ENCODE measurements around the gene CPLX3.

The CPLX3 gene

DNA sequence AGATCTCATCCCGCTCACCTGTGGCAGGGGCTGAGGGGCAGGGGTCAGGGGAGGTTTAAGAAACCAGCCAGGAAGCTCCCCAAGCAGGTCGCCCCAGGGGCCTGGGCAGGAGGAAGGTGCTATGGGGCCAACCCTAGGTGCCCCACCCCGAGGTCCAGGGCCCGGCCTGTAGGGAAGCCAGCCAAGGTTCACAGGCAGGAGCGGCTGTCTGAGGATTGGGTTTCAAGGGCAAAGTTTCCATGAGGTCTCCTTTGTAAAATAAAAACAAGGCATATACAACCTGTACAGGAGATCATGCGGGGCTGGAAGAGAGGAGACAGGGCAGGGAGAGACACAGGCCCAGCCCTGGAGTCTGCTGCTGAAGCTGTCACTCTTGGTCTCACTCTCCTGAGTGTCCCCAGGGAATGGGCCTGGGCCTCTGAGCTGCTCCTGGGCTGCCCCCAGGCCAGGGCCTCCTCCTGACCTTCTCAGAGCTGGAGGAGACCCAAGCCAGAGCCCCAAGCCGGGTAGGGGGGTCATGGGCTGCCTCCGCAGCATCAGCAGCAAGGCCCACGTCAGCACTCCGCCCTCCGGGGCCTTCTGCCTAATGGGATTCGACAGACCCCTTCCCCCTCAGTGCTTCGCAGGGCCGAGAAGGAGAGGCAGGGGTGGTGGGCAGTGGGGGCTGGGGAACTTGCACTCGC lies 5.5 kb downstream of the CPLX3 start:
- no peak for DNase-seq

DNA sequence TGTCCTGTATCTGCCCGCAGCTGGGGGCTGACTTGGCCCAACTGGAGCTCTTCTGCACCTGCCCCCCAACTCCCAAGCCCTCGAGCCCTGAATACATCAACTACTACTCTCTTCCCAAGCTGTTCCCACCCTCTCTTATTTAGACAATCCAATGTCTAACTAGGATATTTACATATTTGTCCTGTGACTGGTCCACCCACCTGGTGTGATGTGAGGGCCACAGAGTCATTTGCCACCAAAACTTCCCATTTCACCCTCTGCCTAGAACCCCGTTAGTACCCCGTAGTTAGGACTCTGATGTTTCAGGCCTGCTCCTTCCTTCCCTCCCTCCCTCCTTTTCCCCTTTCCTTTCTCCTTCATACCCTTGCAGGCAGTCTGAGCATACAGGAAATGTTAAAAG lies 6.4 kb downstream of the CPLX3 start:
- no peak for DNase-seq

DNA sequence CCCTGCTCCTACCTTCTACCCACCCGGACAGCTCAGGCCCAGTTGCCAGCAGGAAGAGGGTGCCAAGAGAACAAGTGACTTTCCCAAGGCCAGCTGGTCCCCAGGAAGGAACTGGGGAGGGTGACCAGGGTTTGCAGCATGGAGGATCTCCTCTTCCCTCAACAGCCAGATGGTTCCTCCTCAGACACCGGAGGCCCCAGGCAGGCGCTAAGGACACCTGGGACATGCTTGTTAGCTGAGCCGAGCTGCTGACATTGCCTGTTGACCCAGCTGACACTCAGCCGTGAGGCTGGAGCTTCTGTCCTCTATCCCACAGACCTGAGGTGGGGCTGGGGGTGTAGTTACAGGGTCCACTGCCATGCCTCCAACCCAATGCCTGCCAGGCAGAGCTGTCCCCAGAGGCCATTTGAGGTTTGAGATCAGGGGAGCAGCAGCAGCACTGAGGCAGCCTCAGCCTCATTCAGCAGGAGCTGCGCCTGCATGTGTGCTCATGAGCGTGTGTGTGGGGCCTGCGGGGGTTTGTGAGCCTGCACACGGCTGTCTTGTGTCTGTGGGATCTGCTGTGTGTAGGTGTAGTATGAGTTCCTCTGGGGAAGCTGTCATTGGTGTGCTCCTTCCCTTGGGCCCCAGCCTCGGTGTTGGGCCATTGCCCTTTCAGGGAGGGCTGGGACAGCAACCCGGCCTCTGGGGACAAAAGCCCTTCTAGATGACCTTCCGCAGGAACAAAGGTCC lies 7.1 kb downstream of the CPLX3 start:
- no peak for DNase-seq

DNA sequence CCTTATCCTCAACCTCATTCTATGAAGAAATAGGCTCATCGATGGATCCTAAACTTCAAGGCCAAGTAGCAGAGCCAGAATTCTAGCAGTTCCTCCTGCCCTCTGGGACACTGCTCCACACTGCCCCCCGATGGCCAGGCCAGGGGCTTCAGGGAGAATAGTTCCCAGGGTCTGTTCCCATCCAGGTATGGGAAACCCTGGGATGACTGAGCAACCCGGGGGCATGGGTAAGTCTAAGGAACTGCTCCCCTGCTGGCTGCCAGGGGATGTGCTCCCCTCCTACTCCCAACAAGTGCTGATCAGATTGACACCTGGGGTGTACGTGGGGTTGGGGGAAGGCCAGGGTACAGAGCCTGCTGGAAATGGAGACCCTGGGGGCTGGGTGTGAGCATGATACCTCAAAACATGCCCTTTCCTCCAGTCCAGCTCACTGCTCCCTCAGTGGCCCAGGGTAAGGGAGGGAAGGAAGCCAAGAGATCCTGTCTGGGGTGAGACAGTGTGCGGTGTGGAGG lies 8.9 kb downstream of the CPLX3 start:
- DNase-seq = no peak

DNA sequence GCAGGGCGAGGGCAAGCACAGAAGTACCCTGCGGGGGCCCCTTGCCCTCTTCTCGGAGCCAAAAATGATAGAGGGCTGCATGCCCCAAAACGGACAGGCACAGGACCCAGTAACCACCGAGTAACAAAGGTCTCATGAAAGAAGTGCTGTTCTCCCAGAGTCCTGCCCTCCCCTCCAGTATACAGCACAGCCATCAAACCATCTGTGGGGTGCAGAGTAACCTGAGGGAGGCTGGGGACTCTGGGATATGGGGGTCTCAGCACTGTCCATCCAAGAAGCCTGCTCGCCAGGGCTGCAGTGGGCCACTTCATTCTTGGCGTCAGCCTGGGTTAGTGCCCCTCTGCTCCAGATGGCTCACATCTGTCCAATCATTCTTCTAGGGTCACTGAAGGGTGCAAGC lies 10.4 kb downstream of the CPLX3 start:
- no peak for DNase-seq

DNA sequence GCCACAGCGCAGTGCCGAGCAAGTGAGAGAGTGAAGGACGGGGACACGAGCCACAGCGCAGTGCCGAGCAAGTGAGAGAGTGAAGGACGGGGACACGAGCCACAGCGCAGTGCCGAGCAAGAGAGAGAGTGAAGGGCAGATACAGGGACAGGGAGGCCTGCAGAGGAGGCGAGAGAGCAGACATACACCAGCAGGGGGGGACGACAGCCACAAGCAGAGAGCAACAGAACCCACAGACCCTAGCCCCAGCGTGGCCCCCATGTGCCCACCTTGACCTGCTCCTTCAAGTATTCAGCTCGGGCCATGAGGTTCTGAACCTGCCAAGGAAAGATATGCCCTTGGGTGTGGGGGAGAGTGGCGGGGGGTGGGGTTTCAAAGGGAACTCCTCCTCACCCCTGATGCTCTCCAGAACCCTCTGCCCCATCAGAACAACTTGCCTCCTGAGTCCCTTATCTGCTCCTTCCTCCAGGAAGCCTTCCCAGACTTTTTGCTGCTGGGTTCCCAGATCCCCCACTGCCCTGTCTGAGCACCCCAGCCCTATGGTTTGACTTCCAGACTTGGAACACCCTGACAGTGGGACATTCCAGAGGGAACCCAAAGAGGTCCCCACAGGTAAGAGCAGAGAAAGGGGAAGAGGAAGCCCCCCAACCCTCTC lies 11.2 kb downstream of the CPLX3 start:
- DNase-seq = no peak

DNA sequence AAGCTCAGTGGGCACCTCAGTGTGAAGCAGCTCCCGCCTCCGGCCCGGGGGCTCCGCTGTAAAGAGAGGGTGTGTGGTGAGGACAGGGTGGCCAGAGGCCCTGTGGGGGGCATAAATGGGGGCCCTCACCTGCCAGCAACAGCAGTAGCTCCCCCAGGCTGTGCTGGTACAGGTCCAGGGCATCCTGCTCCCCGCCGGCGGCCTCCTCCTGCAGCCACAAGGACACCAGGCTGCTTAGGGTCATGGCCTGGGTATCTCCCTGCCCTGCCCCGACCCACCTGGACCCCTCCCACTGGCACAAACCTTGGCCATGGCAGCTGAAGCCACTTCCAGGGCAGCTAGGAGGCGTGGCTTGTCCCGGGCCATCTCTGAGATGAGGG lies 11.7 kb downstream of the CPLX3 start:
- DNase-seq = no peak

DNA sequence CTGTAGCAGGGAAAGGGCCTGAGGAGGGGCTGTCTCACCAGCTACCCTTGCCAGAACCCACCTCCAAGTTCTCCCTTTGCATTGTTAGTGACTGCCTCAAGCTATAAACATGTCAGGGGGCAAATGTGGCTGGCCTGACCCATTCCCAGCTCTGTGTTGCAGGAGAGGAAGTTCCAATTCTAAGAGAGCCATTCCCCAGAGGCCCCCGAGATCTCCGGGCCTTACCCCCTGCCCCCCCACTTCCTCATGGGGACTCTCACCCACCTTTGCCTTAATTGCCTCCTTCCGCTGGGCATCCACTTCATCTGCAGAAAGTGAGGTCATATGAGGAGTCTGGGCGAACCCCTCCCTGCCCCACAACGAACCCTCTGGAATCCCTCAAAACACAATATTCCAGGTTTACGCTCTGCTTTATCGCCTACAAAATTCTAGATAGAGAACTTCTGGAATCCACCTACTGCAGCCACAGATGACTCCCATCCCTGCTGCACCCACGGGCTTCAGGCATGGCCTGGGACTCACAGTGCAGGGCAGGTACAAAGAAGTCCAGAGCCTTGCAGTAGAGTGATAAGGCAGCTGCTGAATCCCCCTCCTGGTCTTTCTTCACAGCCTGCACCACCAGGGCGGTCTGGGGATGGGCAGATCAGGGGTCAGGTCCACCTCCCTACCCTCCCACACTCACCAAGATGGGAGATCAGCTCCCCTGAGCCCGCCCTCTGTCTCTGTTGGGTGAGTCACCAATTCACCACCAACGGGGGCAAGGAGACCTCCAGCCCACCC lies 12.5 kb downstream of the CPLX3 start:
- no peak for DNase-seq

DNA sequence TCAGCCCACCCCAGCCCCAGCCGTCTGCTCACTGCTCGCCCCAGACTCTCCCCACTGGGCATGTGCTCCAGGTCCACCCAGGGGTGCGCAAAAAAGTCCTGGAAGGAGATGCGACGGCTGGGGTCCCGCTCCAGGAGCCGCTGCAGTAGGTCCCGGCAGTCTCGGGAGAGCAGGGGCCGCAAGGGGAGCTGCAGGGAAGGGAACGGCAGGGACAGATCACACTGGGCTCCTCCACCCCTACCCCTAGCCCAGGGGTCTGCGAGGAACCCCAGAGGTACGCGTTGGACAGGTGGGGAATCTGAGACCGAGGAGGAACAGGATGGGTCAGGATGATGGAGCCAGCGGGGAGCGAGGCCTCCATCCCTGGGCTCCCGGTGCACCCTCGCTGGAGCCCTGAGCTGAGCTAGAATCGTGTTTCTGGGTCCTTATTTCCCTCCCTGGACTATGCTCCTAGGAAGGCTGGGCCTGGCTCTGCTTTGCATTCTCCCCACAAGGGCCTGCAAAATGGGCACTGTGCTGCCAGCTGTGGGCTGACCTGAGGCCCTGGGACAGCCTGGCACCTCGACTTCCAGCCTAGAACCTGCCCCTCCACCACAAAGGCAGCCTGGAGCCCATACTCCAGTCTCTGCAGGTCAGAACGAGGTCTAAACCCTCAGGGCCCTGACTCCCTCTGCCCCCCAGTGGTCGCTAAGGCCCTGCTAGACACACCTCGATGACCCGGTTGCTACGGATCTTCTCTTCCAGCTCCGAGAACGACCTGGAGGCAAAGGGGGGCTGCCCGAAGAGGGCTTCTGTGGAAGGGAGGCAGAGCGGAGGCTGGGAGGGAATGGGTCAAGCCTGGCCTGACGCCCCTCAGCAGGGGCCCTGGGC lies 13.3 kb downstream of the CPLX3 start:
- DNase-seq = no peak

DNA sequence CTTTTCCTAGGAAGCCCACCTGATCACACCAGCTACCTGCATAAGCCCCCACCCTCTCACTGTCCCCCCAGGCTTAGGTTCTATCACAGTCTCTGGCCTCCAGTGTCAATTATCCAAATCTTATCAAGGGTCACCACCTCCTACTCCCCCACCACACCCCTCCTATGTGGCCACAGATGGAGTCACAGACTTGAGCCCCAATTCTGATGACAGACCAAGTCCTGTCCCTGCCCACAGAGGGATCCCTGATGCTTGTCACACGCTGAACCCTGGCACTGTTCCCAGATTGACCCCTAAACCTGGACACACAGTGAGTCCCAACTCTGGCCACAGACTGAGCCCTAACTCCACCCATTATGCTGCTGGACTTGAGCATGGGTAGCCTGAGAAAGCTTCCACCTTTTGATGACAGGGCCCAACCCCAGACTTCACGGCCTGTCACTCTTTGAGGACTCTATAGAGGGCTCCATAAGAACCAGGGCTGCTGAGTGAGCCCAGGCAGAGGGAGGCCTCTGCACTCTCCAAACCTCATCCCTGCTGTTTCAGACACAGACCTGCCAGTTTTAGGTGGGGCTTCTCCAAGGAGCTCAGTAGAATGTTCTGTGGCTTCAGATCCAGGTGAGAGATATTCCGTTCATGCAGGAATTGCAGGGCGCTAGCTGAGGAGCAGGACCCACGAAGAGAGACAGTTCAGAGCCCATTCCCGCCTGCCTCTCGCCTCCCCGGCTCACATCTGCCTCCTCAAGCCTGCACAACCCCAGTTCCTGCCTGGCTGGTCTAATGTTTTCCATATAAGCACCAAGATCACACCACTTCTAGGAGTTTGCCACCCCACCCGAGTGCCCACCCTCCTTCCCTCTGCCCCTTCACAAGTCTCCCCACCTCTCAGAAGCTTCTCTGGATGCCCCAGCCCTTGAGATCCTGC lies 14.7 kb downstream of the CPLX3 start:
- no peak for DNase-seq

DNA sequence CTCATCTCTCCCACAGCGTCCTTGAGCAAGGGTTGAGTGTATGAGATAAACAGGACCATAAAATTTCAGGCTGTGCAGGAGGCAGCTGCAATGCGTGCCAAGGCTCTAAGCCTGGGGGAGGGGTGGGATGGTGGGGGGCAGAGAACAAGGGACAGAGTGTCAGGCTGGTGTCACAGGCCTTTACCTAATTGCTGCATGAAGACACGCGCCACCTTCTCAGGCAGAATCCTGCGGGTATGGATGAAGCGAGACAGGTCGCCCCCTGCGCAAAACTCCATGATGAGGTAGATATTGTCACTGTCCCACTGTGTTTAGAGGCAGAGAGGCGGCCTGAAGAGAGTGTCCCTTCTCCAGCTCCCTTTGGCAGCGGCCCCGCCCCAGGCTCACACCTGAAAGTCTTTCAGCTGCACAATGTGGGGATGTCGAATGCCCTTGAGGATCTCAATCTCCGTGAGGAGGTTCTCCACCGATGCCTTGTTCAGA lies 15.5 kb downstream of the CPLX3 start:
- no peak for DNase-seq

DNA sequence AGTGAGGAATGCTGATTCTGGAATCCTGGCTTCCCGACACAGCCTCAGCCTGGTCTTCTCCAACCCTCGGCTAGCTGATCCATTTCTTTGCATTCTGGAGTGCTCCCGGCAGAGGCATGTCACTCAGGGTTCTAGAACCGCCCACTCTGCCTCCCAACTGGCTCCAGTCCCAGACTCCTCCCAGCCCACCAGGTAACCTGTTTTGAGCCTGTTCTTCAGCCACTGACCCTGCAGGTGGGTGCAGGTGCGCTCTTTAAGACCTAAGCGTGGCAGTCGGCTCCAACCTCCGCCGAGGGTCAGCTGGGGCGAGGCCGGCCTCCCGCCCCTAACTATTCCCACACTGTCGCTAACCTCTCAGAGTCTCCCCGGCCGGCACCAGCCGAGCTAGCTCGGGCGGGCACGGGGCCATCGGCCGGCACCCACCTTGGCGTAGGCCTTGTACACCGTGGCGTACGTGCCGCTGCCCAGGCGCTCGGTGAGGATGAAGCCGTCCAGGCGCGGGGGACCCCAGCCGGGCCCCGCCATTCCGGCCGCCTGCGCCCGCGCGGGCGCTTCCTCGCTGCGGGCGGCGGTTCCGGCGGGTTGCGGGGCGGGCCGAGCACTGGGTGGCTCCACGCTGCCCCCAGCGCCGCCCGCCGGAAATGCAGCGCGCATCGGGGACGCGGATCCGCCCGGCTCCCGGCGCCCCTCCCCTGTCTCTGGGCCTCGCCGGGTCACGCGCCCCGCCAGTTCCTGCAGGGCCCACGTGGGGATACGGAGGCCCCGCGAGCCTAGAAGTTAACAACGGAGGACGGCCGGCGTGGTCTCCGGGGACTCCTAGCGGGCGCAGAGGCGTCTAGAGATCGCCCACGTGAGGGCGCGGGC lies 16.4 kb downstream of the CPLX3 start, which contains the start of gene ULK3:
ULK3 (minus strand) TSS at position 576 of the 864 bp plus-strand sequence; CDS start at position 525, 51 bp downstream.
- DNase-seq = peak; percentile 80

DNA sequence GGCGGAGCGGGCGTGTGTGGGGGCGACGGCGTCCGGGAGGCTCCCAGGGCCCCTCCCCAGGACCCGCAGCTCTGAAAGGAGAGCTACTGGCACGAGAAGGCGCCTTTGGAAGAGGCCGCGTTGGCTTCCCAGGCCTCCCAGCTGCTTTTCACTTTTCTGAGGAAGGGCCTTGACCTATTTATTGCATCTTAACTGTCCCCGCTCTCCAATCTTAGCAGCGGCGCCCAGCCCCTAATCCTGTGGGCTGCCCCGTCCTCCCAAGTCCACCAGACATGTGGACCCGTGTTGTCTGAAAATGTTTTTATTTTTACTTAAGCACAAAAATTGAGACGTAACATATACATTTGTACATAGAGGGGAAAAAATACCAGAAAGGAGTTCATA lies 17.0 kb downstream of the CPLX3 start:
- no peak for DNase-seq

DNA sequence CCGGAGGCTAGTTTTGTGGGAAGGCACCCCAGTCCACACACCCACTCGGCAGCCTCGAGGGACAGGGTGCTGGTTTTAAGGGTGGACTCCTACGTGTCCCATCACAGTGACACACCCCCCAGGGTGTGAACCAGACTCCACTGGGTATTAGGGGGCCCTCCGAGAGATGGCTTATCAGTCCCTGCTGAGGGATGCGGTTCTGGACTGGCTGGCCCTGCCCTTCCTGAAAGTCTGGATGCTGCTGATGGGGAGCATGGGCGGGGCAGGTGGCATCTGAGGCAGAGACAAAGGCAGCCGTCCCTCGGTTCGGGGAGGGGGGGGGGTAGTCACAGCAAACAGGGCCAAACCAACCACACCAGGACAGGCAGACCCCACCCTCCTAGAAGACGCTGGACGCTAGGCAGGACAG lies 17.5 kb downstream of the CPLX3 start:
- DNase-seq = no peak

DNA sequence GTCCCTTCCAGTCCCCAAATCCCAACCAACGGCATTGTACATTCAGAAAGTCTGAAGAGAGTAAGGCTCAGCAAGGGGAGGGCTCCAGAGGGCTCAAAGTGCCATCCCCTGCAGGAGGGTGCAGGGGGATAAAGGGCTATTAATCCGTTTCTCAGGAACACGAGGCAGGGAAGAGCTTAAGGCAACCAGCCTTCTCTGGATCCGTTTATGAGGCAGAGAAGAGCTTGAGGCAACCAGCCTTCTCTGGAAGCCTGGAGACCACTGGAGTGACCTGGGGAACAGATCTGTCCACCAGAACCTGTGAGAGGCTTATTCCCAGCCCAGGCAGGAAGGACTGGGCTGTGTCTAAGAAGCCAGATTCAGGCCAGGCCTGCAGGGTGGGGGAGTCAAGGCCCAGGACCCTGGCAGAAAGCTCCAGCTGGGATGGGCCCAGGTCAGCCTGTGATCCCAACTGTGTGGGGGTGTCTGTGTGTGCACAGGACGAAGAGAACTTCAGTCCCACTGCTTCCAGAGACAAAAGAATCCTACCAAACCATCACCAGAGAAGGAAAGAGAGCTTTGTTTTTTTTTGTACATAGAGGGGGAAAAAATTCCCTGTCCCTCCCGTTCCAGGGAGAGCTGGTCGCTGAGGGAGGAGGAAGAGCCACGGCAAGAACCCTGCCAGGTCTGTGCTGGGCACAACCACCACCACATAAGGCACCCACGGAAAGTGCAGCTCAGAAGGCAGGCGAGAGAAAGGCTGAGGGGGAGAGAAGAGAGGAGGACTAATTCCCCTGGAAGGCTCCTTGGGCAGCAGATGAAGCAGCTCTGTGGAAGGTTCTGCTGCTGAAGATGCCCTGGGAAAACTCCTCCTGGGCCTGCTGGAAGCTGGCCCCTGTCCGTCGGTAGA lies 18.1 kb downstream of the CPLX3 start:
- no peak for DNase-seq

DNA sequence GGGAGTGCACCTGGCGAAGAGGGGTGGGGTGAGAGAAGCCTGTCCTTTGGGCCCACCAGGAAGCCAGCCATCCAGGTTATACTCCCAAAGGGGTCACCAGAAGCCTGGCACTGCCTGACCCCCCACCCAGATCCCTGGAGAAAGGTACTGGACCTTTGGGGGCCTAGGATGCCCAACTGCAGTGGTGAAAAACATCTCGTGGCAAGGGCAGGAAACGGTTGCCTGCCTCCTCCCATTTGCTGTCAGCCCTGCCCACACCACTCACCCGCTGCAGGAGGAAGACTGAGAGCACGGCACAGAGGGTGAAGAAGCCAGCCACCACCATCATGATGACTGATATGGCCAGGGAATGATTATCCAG lies 18.8 kb downstream of the CPLX3 start:
- DNase-seq = no peak

DNA sequence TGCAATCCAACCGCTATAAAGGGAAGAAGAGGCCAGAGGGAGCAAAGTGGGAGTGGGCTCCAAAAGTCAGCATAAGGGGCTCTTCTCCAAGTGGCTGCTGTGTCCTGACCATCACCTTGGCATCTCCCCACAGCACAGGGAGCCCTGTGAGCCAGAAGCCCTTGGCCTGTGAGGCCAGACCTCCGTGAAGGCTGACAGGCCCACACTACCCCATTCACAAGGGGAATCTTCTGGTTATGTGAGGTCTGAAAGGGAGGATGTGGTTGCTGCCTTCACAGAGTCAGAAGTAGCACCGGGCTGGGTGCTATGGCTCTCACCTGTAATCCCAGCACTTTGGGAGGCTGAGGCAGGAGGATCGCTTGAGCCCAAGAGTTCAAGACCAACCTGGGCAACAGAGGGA lies 19.2 kb downstream of the CPLX3 start:
- no peak for DNase-seq

DNA sequence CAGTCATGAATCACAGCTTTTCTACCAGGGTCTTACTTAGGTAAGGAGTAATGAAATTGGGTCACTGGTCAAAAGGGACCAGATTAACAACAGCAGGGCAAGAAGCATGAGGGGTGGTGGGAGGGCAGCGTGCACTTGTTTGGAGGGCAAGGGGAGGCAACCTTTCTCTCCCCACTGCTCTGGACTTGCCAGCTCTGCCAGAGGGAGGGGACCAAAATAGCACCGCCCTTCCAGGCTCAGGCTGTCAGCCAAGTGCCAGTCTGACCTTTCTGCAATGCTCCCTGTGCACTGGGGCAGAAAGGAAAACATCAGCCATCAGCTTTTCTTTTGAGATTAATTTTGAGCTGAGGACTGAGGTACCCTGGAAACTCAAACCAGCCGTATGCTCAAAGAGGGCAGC lies 21.0 kb downstream of the CPLX3 start:
- no peak for DNase-seq

DNA sequence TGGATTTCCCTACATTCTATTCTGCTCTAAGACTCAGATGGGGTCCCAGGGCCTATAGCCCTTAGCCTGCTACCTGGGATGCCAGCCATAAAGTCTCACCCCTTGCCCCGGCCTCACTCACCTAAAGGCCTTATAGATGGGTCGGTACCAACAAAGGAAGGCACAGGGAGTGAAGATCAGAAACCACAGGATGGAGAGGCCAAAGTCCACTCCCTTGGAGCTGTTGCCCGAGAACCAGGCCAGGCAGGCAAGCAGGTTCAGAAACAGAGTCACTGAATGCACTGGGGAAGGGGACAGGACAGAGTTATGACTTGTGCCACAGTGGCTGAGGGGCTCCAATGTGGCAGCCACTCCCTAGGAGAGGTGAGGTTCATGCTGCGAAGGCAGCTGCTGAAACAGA lies 24.0 kb downstream of the CPLX3 start:
- no peak for DNase-seq

All from NCI-H774 (cell line).